Ishikawa (cell line): ENCODE measurements around the gene RABL2B.

Source experiments
- CEBPB ChIP-seq: IDR thresholded peaks from 2 replicates; pipeline ENCODE4 v1.6.1; 2012
- EP300 ChIP-seq: IDR thresholded peaks from 2 replicates; pipeline ENCODE4 v1.6.1; 2012; ENCODE audit warnings: borderline replicate concordance
- FOXM1 ChIP-seq: IDR thresholded peaks from 2 replicates; pipeline ENCODE4 v1.6.1; 2012; ENCODE audit warnings: low read depth, borderline replicate concordance
- MAX ChIP-seq: IDR thresholded peaks from 2 replicates; pipeline ENCODE4 v1.6.1; 2012
- NFIC ChIP-seq: IDR thresholded peaks from 2 replicates; pipeline ENCODE4 v1.6.1; 2012
- RAD21 ChIP-seq: IDR thresholded peaks from 2 replicates; pipeline ENCODE4 v1.6.1; 2012; ENCODE audit warnings: low read depth
- REST ChIP-seq: IDR thresholded peaks from 2 replicates; pipeline ENCODE4 v1.6.1; 2012; ENCODE audit warnings: low read depth, mild to moderate bottlenecking
- TAF1 ChIP-seq: IDR thresholded peaks from 2 replicates; pipeline ENCODE4 v1.6.1; 2012; ENCODE audit warnings: low read depth, mild to moderate bottlenecking
- TCF12 ChIP-seq: IDR thresholded peaks from 2 replicates; pipeline ENCODE4 v1.6.1; 2012; ENCODE audit warnings: low read depth
- TEAD4 ChIP-seq: IDR thresholded peaks from 2 replicates; pipeline ENCODE4 v1.6.1; 2012
- YY1 ChIP-seq: IDR thresholded peaks from 2 replicates; pipeline ENCODE4 v1.6.1; 2012; ENCODE audit warnings: low read depth
- ZBTB7A ChIP-seq: IDR thresholded peaks from 2 replicates; pipeline ENCODE4 v1.6.1; 2012; ENCODE audit warnings: low read depth
- TF ChIP-seq, protein P1 (sequence below): IDR thresholded peaks from 2 replicates; pipeline ENCODE4 v1.6.1; 2012

RABL2B gene

GRCh38 chr22:50783033-50783879, at the start of gene RABL2B:
Gene RABL2B (minus strand): TSS chr22:50783636. CDS start chr22:50782294, 1,342 bp downstream.
- TF ChIP-seq TAF1: peak; percentile 49
- peak; percentile 75 for TF ChIP-seq MAX

DNA sequence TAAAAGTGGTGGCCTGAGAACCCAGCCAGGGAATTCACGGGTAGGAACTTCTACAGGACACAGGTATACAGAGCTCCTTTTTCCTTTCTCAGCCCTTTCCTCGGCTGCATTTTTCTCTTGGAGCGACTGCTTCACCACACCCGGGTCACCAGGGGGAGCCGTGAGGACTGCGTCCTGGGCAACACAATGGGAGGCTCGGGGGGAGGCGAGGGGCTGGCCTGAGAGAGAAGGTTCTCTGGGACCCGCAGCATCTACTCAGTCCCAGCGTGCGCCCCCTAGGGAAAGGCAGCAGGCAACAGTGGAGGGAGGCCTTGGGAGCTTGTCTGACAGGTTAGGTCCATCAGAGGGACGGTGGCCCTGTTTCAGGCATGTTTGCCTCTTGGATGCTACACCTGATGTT, 8.3 kb downstream of the RABL2B start:
- peak; percentile 33; the same call in 1 of the 2 replicates for TF ChIP-seq RAD21

- TF ChIP-seq ZBTB7A (no peak), YY1 (no peak), EP300 (no peak), MAX (no peak), TEAD4 (no peak), TAF1 (no peak)
- TF ChIP-seq, protein P1, sequence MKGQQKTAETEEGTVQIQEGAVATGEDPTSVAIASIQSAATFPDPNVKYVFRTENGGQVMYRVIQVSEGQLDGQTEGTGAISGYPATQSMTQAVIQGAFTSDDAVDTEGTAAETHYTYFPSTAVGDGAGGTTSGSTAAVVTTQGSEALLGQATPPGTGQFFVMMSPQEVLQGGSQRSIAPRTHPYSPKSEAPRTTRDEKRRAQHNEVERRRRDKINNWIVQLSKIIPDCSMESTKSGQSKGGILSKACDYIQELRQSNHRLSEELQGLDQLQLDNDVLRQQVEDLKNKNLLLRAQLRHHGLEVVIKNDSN: peak; percentile 73
Measured at GRCh38 chr22:50739894-50740293, 43.5 kb downstream of the RABL2B start.

GRCh38 chr22:50739279-50739691, 44.2 kb downstream of the RABL2B start:
- TF ChIP-seq TAF1 (no peak), CEBPB (no peak), ZBTB7A (no peak), EP300 (no peak), FOXM1 (no peak), REST (no peak), TCF12 (no peak)

GRCh38 chr22:50738649-50739227, 44.7 kb downstream of the RABL2B start:
- no peak for TF ChIP-seq NFIC
- no peak for TF ChIP-seq RAD21
- no peak for TF ChIP-seq YY1

DNA sequence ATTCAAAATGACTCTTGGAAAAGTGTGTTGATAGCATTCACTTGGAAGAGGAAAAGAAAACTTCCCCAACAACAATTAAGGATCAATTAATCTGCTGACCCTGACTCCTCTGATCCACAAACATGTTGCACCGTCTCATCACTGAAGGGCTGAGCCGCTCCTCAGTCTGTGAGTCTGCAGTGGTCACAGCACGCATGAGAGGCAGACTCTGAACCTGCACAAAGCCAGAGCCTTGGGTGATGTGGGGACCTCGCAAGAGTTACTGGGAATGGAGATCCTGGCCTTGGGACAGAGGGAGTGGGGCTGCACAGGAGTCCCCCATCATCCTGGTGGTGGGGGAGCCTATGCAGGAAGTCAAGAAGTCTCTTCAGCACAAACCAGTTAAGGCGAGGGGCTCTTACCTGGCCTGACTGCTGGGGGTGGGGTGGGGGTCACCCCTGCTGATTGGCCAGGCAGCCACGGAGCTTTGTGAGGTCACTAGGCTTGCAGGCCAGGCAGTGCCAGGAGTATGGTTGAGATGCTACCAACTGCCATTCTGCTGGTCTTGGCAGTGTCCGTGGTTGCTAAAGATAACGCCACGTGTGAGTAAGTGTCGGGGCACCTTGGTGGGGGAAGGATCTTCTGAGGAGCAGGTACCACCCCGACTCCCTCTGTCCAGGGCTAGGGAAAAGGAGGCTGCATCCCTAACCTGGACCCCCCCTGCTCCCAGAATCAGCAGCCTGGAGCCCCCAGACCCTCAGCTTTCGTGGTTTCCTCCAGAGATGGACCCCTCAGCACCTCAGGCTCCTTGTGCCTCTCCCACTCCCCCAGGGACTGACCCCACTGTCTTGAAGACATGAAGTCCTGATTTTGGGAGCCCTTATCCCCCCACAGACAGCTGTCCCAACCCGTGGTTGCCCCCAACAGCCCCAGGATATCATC, 45.4 kb downstream of the RABL2B start, which contains the start of gene ACR:
TSS of gene ACR (plus strand) at position 477 of the 921 bp plus-strand sequence. CDS start at position 509, 32 bp downstream.
- TF ChIP-seq REST: no peak
- no peak for TF ChIP-seq TCF12
- no peak for TF ChIP-seq FOXM1
- TF ChIP-seq RAD21: no peak
- no peak for TF ChIP-seq MAX
- no peak for TF ChIP-seq TAF1
- TF ChIP-seq NFIC: no peak
- no peak for TF ChIP-seq CEBPB
